Tibial nerve (tissue), 4 donors: ENCODE results near the gene SAMD13.

Source experiments
- CTCF ChIP-seq, 5 experiments: fragments of 200-600 bp in 3 of 5; fragments of 450-650 bp in 2 of 5; sonication (generic) in 3 of 5; IDR thresholded peaks; one replicate each; pipeline ENCODE4 v1.5.1; 2016 to 2019; ENCODE audit warnings: antibody characterized with exemption in 5 of 5, mild to moderate bottlenecking in 3 of 5, moderate library complexity in 2 of 5
- EP300 ChIP-seq, 2 donors: sonication (generic); formaldehyde crosslinking; IDR thresholded peaks; one replicate each; pipeline ENCODE4 v1.6.1; 2017; ENCODE audit warnings: antibody characterized with exemption in 2 of 2, mild to moderate bottlenecking in 1 of 2
- POLR2A ChIP-seq, 2 donors: fragments of 450-650 bp; IDR thresholded peaks; one replicate each; pipeline ENCODE4 v1.6.1; 2017; ENCODE audit warnings: antibody characterized with exemption in 2 of 2, mild to moderate bottlenecking in 2 of 2, moderate library complexity in 2 of 2

GRCh38 chr1:84286071-84286470, 15.4 kb upstream of the SAMD13 start:
- TF ChIP-seq POLR2A (IDR thresholded peaks at IDR 0.05) (no peak), CTCF (IDR thresholded peaks at IDR 0.05) (no peak), EP300 (IDR thresholded peaks at IDR 0.05) (no peak)
